ENCODE results near the gene PRKAB2. TPM values are rescaled to one million over a fixed set of nuclear protein-coding genes. Genes with fewer than 3 reads are reported as not detected.
"Not testable (repeated sequence)": the region's sequence is repeated elsewhere in the genome, so short reads cannot be mapped to it uniquely, and the experiment has no call there.

The PRKAB2 gene
- total and polyA plus RNA-seq, 4 experiments from 2014 or later, result 1.8 to 24.5 (median 11.5) TPM

DNA sequence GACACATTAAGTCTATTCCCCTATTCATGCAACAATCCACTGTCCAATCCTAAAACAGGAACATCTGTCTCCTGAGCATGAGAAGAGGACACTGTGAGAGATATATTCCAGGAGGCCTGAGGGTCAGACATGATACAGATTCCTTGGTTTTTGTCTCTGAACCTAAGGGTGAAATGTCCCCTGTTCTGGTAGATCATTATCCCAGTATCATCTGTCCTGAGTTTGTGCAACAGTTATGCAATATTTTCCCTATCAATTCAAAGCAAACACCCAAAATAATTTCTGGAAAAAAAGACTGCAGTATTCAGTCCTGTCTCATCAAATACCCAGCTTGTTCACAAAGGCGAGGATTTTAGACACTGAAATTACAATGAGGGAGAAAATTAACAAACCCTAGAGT, 61.4 kb downstream of the PRKAB2 start:
- ChIA-PET CTCF (ENCODE audit: partially characterized antibody) (no interaction called here), POLR2A (ENCODE audit: partially characterized antibody) (interaction anchor here (1.8 kb wide), 1 partner anchor 26 kb away, joined by 4 read pairs; no protein-coding TSS in a partner anchor)
- Histone ChIP-seq H3K4me1 (ENCODE audit: insufficient read depth, low read length) (no peaks in the 10 kb centered on the region), H3K36me3 (ENCODE audit: insufficient read depth, low read length) (no peaks in the 10 kb centered on the region), H3K27ac (ENCODE audit: low read depth, low read length) (no peak overlapping the region), H3K4me3 (ENCODE audit: low read length in 2 of 2) (no peak overlapping the region), H3K9me3 (ENCODE audit: control insufficient read depth in 1 of 2, low read length in 2 of 2) (no peaks in the 10 kb centered on the region), H3K27me3 (ENCODE audit: insufficient read depth, low read length) (no peaks in the 10 kb centered on the region)
- Mint-ChIP-seq H3K36me3 (no peaks in the 10 kb centered on the region), H3K4me3 (no peak overlapping the region), H3K27me3 (peaks cover 5 to 9% of the 10 kb centered on the region in 2 donors), H3K27ac (no peak overlapping the region), H3K9me3 (no peaks in the 10 kb centered on the region), H3K4me1 (no peaks in the 10 kb centered on the region)
- intact Hi-C loops (cut with micrococcal nuclease), result no loop called here
- no peak for DNase-seq

DNA sequence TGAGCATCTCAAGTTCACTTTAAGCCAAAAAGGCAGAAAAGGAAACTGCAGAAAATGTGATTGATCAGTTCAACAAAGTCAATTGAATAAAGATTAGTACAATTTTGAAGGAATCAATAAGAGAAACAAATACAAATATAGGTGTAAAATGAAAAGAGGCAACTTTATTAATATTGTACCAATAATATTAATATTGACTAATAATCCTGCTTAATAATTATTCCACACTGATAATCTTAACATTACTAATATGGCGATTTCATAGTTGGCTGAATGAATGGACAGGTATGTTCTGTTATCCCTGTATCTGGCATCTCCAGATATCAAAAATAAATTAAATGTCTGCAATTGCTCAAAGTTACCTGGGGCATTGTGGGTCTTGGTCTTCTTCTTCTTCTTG, 61.8 kb downstream of the PRKAB2 start:
- Histone ChIP-seq H3K27ac (ENCODE audit: low read depth, low read length) (no peak overlapping the region), H3K4me3 (ENCODE audit: low read length in 2 of 2) (no peak overlapping the region), H3K27me3 (ENCODE audit: insufficient read depth, low read length) (no peaks in the 10 kb centered on the region), H3K9me3 (ENCODE audit: control insufficient read depth in 1 of 2, low read length in 2 of 2) (no peaks in the 10 kb centered on the region), H3K4me1 (ENCODE audit: insufficient read depth, low read length) (no peaks in the 10 kb centered on the region), H3K36me3 (ENCODE audit: insufficient read depth, low read length) (no peaks in the 10 kb centered on the region)
- Mint-ChIP-seq H3K4me3 (no peak overlapping the region), H3K27me3 (peaks cover 5 to 9% of the 10 kb centered on the region in 2 donors), H3K36me3 (no peaks in the 10 kb centered on the region), H3K4me1 (no peaks in the 10 kb centered on the region), H3K9me3 (no peaks in the 10 kb centered on the region), H3K27ac (no peak overlapping the region)
- POLR2A ChIA-PET (ENCODE audit: partially characterized antibody), result no interaction called here
- intact Hi-C loops (cut with micrococcal nuclease), result no loop called here
- CTCF ChIA-PET (ENCODE audit: partially characterized antibody), result no interaction called here
- DNase-seq, result no peak

DNA sequence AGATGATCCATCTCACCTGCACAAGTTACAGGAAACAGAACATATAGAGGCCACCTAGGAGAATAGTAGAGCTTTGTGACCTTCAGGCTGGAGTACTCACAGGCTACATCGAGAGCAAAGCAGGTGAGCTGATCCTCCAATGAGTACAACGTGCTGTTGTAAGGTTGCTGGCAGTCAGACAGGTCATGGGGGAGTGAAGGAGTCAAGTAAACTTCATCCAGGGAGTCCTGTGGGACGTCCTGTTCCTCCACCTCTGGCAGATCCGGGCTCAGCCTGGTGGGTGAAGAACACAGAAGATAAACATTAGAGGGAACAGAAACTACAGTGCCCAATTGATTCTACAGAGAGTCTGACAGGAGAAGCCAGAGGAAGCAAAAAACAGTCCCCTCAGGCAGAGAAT, 62.5 kb downstream of the PRKAB2 start:
- intact Hi-C loops (cut with micrococcal nuclease), result no loop called here
- Mint-ChIP-seq H3K36me3 (no peaks in the 10 kb centered on the region), H3K27ac (no peak overlapping the region), H3K27me3 (peaks cover 5 to 9% of the 10 kb centered on the region in 2 donors), H3K4me1 (no peaks in the 10 kb centered on the region), H3K4me3 (no peak overlapping the region), H3K9me3 (no peaks in the 10 kb centered on the region)
- Histone ChIP-seq H3K4me1 (ENCODE audit: insufficient read depth, low read length) (no peaks in the 10 kb centered on the region), H3K4me3 (ENCODE audit: low read length in 2 of 2) (no peak overlapping the region), H3K36me3 (ENCODE audit: insufficient read depth, low read length) (no peaks in the 10 kb centered on the region), H3K27me3 (ENCODE audit: insufficient read depth, low read length) (no peaks in the 10 kb centered on the region), H3K9me3 (ENCODE audit: control insufficient read depth in 1 of 2, low read length in 2 of 2) (no peaks in the 10 kb centered on the region), H3K27ac (ENCODE audit: low read depth, low read length) (no peak overlapping the region)
- ChIA-PET CTCF (ENCODE audit: partially characterized antibody) (no interaction called here), POLR2A (ENCODE audit: partially characterized antibody) (interaction anchor here (0.5 kb wide), 1 partner anchor 1336 kb away, joined by 4 read pairs; no protein-coding TSS in a partner anchor)
- no peak for DNase-seq

DNA sequence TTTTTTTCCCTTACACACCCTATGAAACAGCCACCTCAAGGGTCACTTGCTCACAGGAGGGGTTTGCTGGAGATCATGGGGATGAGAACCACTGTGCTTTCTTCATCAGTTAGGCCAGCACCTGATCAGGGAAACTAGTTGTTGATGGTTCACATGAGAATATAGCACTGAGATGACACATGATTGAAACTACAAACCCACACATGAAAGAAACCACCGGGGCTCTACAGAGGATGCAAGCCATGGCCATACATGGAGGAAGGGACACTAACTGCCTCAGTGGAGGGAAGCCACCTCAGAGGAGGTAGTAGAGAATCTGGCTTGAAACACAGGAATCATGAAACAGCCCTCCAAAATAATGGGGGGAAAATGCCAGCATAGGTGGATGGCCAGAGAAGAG, 63.2 kb downstream of the PRKAB2 start:
- H3K4me1 Mint-ChIP-seq, result no peaks in the 10 kb centered on the region
- no peaks in the 10 kb centered on the region for H3K36me3 ChIP-seq (ENCODE audit: insufficient read depth, low read length)
- H3K27me3 Mint-ChIP-seq, result peaks cover 5 to 7% of the 10 kb centered on the region in 2 donors
- no peak overlapping the region for H3K27ac Mint-ChIP-seq
- H3K4me1 ChIP-seq (ENCODE audit: insufficient read depth, low read length), result no peaks in the 10 kb centered on the region
- ChIA-PET POLR2A (ENCODE audit: partially characterized antibody) (no interaction called here), CTCF (ENCODE audit: partially characterized antibody) (no interaction called here)
- no peaks in the 10 kb centered on the region for H3K36me3 Mint-ChIP-seq
- no peak for DNase-seq
- H3K27me3 ChIP-seq (ENCODE audit: insufficient read depth, low read length), result no peaks in the 10 kb centered on the region
- H3K4me3 ChIP-seq (ENCODE audit: low read length in 2 of 2), result no peak overlapping the region
- no peaks in the 10 kb centered on the region for H3K9me3 Mint-ChIP-seq
- H3K9me3 ChIP-seq (ENCODE audit: control insufficient read depth in 1 of 2, low read length in 2 of 2), result no peaks in the 10 kb centered on the region
- intact Hi-C loops (cut with micrococcal nuclease), result no loop called here
- H3K4me3 Mint-ChIP-seq, result no peak overlapping the region
- no peak overlapping the region for H3K27ac ChIP-seq (ENCODE audit: low read depth, low read length)

DNA sequence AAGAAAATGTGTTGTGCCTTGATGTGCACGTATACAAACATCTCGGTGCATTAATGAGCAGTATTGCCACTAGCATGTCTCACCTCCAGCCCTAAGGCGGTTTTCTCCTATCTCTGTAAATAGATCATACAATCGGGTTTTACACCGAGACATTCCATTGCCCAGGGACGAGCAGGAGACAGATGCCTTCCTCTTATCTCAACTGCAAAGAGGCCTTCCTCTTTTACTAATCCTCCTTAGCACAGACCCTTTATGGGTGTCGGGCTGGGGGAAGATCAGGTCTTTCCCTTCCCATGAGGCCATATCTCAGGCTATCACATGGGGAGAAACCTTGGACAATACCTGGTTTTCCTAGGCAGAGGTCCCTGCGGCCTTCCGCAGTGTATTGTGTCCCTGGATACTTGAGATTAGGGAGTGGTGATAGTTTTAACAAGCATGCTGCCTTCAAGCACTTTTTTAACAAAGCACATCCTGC, 65.8 kb downstream of the PRKAB2 start:
- H3K36me3 ChIP-seq (ENCODE audit: insufficient read depth, low read length); CTCF ChIA-PET (ENCODE audit: partially characterized antibody); H3K27ac ChIP-seq (ENCODE audit: low read depth, low read length); H3K27ac Mint-ChIP-seq; H3K27me3 Mint-ChIP-seq; POLR2A ChIA-PET (ENCODE audit: partially characterized antibody); H3K27me3 ChIP-seq (ENCODE audit: insufficient read depth, low read length); H3K4me3 ChIP-seq (ENCODE audit: low read length in 2 of 2); H3K4me1 ChIP-seq (ENCODE audit: insufficient read depth, low read length); H3K9me3 Mint-ChIP-seq; H3K4me3 Mint-ChIP-seq; H3K4me1 Mint-ChIP-seq; H3K9me3 ChIP-seq (ENCODE audit: control insufficient read depth in 1 of 2, low read length in 2 of 2); intact Hi-C loops (cut with micrococcal nuclease); DNase-seq; H3K36me3 Mint-ChIP-seq: not testable (repeated sequence)

DNA sequence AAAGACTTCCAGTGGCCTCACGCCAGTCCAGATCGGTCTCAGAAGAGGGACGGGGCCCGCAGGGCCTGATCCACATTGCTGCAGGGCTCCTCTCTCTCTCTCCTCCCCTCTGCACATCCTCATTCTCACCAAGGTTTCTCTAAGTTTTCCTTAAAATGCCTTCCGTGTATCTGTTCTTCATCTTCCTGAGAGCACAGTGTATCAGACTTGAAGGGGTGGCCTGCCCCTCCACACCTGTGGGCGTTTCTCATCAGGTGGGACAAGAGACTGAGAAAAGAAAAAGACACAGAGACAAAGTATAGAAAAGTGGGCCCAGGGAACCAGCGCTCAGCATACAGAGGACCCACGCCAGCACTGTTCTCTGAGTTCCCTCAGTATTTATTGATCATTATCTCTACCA, 66.4 kb downstream of the PRKAB2 start:
- Mint-ChIP-seq H3K4me1 (no peaks in the 10 kb centered on the region), H3K27ac (no peak overlapping the region)

More for the DNA sequence above, 66.4 kb downstream of the PRKAB2 start:
- DNase-seq, result no peak
- Histone ChIP-seq H3K9me3 (ENCODE audit: control insufficient read depth in 1 of 2, low read length in 2 of 2) (no peaks in the 10 kb centered on the region), H3K36me3 (ENCODE audit: insufficient read depth, low read length) (no peaks in the 10 kb centered on the region), H3K27ac (ENCODE audit: low read depth, low read length) (no peak overlapping the region), H3K4me1 (ENCODE audit: insufficient read depth, low read length) (no peaks in the 10 kb centered on the region), H3K4me3 (ENCODE audit: low read length in 2 of 2) (no peak overlapping the region), H3K27me3 (ENCODE audit: insufficient read depth, low read length) (no peaks in the 10 kb centered on the region)
- H3K9me3 Mint-ChIP-seq, result no peaks in the 10 kb centered on the region
- ChIA-PET POLR2A (ENCODE audit: partially characterized antibody) (no interaction called here), CTCF (ENCODE audit: partially characterized antibody) (no interaction called here)
- intact Hi-C loops (cut with micrococcal nuclease), result no loop called here
- H3K27me3 Mint-ChIP-seq, result peaks cover 7 to 8% of the 10 kb centered on the region in 2 donors
- no peaks in the 10 kb centered on the region for H3K36me3 Mint-ChIP-seq
- H3K4me3 Mint-ChIP-seq, result no peak overlapping the region

Other genes with a start within 250 kb of the PRKAB2 start
- gene NBPF12, start 234.1 kb downstream of the PRKAB2 start, total RNA-seq, result 10 to 100 TPM; 26.9 to 27.4 TPM
- gene NBPF12, start 234.1 kb downstream of the PRKAB2 start, polyA plus RNA-seq, result 1 to 10 TPM in 1 of 2 donors, under 1 TPM in 1; 0.76 to 4.5 TPM
- 1 to 10 TPM; 1.0 to 1.5 TPM for gene FMO5, start 52.9 kb upstream of the PRKAB2 start, total RNA-seq
- gene FMO5, start 52.9 kb upstream of the PRKAB2 start, polyA plus RNA-seq, result 1 to 10 TPM; 1.3 to 1.5 TPM
- gene CHD1L, start 70.2 kb upstream of the PRKAB2 start, total RNA-seq, result 10 to 100 TPM; 29.5 to 31.6 TPM
- 10 to 100 TPM; 17.1 to 18.8 TPM for gene CHD1L, start 70.2 kb upstream of the PRKAB2 start, polyA plus RNA-seq